HEK293 (cell line): ENCODE measurements around the gene ANKRD33B.

Experiments used
- CTCF ChIA-PET: fragments of 350-600 bp; formaldehyde crosslinking; extraction: SDS; loops from one replicate; lab custom pipeline; 2021; ENCODE audit warnings: antibody characterized with exemption; lab: Yijun Ruan, JAX
- POLR2A ChIA-PET: fragments of 300-600 bp; formaldehyde crosslinking; extraction: SDS; loops from one replicate; lab custom pipeline; 2020; ENCODE audit warnings: antibody characterized with exemption, inconsistent platforms; lab: Yijun Ruan, JAX
- H3K27ac ChIP-seq: fragments of 200-500 bp; sonication (Bioruptor generic); 2 replicates; pipeline ENCODE4 v1.5.1; 2014; ENCODE audit warnings: low read depth, low read length, control low read depth, inconsistent platforms; ENCODE audit errors: extremely low read depth
- H3K36me3 ChIP-seq, 2 experiments: fragments of 200-500 bp in 1 of 2; sonication (Bioruptor generic) in 1 of 2; 1 replicate in 1 of 2; 2 replicates in 1 of 2; pipeline ENCODE4 v1.5.1; 2014 to 2017; ENCODE audit warnings: inconsistent platforms in 2 of 2, low read length in 2 of 2; ENCODE audit not compliant: control insufficient read depth in 2 of 2, insufficient read depth in 1 of 2
- H3K4me1 ChIP-seq: fragments of 200-500 bp; sonication (Bioruptor generic); 2 replicates; pipeline ENCODE4 v1.5.1; 2014; ENCODE audit warnings: mild to moderate bottlenecking, low read length, inconsistent platforms; ENCODE audit not compliant: control insufficient read depth, insufficient read depth
- H3K4me3 ChIP-seq: 2 replicates; pipeline ENCODE4 v1.5.1; 2011; ENCODE audit warnings: low read depth, mild to moderate bottlenecking, control low read depth, low read length, moderate library complexity
- H3K9me3 ChIP-seq: fragments of 200-500 bp; sonication (Bioruptor generic); 2 replicates; pipeline ENCODE4 v1.5.1; 2014; ENCODE audit warnings: low read depth, low read length, inconsistent platforms; ENCODE audit not compliant: control insufficient read depth, insufficient read depth
- BCL11B ChIP-seq: fragments of 450-650 bp; formaldehyde crosslinking; IDR thresholded peaks from 2 replicates; pipeline ENCODE4 v1.5.1; 2016; ENCODE audit warnings: low read depth, missing biosample characterization, missing genetic modification characterization
- FEZF1 ChIP-seq: fragments of 450-650 bp; formaldehyde crosslinking; IDR thresholded peaks from 2 replicates; pipeline ENCODE4 v1.5.1; 2016; ENCODE audit warnings: missing biosample characterization, missing genetic modification characterization
- GLIS2 ChIP-seq: fragments of 450-650 bp; formaldehyde crosslinking; IDR thresholded peaks from 2 replicates; pipeline ENCODE4 v1.5.1; 2016; ENCODE audit warnings: missing biosample characterization, missing genetic modification characterization
- HOXA7 ChIP-seq: sonication (generic); formaldehyde crosslinking; IDR thresholded peaks from 2 replicates; pipeline ENCODE4 v1.8.1; 2022; ENCODE audit warnings: missing genetic modification reagents, borderline replicate concordance
- KLF1 ChIP-seq: fragments of 450-650 bp; formaldehyde crosslinking; IDR thresholded peaks from 2 replicates; pipeline ENCODE4 v1.5.1; 2016; ENCODE audit warnings: missing biosample characterization, missing genetic modification characterization
- PRDM1 ChIP-seq: fragments of 450-650 bp; formaldehyde crosslinking; IDR thresholded peaks from 2 replicates; pipeline ENCODE4; 2016; ENCODE audit warnings: missing biosample characterization, missing genetic modification characterization
- YY1 ChIP-seq: fragments of 450-650 bp; formaldehyde crosslinking; IDR thresholded peaks from 2 replicates; pipeline ENCODE4 v1.5.1; 2018; ENCODE audit warnings: missing biosample characterization, missing genetic modification characterization
- YY2 ChIP-seq: fragments of 450-650 bp; formaldehyde crosslinking; IDR thresholded peaks from 2 replicates; pipeline ENCODE4 v1.5.1; 2016; ENCODE audit warnings: missing biosample characterization, missing genetic modification characterization
- ZNF211 ChIP-seq: fragments of 450-650 bp; formaldehyde crosslinking; IDR thresholded peaks from 2 replicates; pipeline ENCODE4 v1.5.1; 2016; ENCODE audit warnings: low read depth, missing biosample characterization, missing genetic modification characterization
- ZNF341 ChIP-seq: fragments of 450-650 bp; formaldehyde crosslinking; IDR thresholded peaks from 2 replicates; pipeline ENCODE4; 2016; ENCODE audit warnings: low read depth, missing biosample characterization, missing genetic modification characterization
- ZNF560 ChIP-seq: fragments of 450-650 bp; formaldehyde crosslinking; IDR thresholded peaks from 2 replicates; pipeline ENCODE4 v1.5.1; 2017; ENCODE audit warnings: missing biosample characterization, missing genetic modification characterization, borderline replicate concordance
- ZNF600 ChIP-seq: fragments of 450-650 bp; formaldehyde crosslinking; IDR thresholded peaks from 2 replicates; pipeline ENCODE4 v1.5.1; 2016; ENCODE audit warnings: missing biosample characterization, missing genetic modification characterization
- ZNF624 ChIP-seq: fragments of 450-650 bp; formaldehyde crosslinking; IDR thresholded peaks from 2 replicates; pipeline ENCODE4 v1.5.1; 2017; ENCODE audit warnings: missing biosample characterization, missing genetic modification characterization
- ZNF626 ChIP-seq: fragments of 450-650 bp; sonication (Bioruptor Pico); formaldehyde crosslinking; IDR thresholded peaks from 2 replicates; pipeline ENCODE4 v1.5.1; 2018; ENCODE audit warnings: missing biosample characterization, missing genetic modification characterization, inconsistent platforms
- TF ChIP-seq, protein P1 (sequence below): fragments of 450-650 bp; formaldehyde crosslinking; IDR thresholded peaks from 2 replicates; pipeline ENCODE4 v1.5.1; 2017; ENCODE audit warnings: missing biosample characterization, missing genetic modification characterization
- TF ChIP-seq, protein P2 (sequence below): fragments of 450-650 bp; IDR thresholded peaks from 2 replicates; pipeline ENCODE4 v1.5.1; 2018; ENCODE audit warnings: missing biosample characterization, mild to moderate bottlenecking, missing genetic modification characterization
- TF ChIP-seq, protein P3 (sequence below): fragments of 450-650 bp; formaldehyde crosslinking; IDR thresholded peaks from 2 replicates; pipeline ENCODE4 v1.5.1; 2016; ENCODE audit warnings: missing biosample characterization, missing genetic modification characterization
- TF ChIP-seq, protein P4 (sequence below): fragments of 450-650 bp; formaldehyde crosslinking; IDR thresholded peaks from 2 replicates; pipeline ENCODE4 v1.5.1; 2016; ENCODE audit warnings: missing biosample characterization, missing genetic modification characterization

Gene ANKRD33B

DNA sequence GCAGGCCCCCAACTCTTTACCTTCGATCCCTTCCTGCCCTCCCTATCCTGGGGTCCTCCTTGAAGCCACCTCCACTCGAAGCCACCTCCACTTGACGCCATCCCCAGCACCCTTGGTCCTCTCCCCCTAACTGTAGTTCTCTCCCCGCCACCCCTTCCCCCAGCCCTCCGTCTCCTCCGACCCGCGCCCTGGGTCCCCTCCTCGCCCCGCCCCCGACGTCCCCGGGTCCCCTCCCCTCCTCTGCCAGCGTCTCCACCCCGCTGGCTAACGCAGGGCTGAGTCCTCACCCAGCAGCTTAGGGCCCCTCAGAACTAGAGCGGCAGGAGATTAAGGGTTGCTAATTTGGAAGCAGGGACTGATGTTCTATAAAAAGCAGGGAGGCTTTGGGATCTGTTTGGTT lies 30.6 kb upstream of the ANKRD33B start:
- 0 out of 2 replicates have a peak, but pooled peaks have one; percentile 7 for TF ChIP-seq GLIS2 (tag by site-specific recombination)
- TF ChIP-seq, protein P1, sequence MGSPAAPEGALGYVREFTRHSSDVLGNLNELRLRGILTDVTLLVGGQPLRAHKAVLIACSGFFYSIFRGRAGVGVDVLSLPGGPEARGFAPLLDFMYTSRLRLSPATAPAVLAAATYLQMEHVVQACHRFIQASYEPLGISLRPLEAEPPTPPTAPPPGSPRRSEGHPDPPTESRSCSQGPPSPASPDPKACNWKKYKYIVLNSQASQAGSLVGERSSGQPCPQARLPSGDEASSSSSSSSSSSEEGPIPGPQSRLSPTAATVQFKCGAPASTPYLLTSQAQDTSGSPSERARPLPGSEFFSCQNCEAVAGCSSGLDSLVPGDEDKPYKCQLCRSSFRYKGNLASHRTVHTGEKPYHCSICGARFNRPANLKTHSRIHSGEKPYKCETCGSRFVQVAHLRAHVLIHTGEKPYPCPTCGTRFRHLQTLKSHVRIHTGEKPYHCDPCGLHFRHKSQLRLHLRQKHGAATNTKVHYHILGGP (tag by site-specific recombination), result no peak
- ChIA-PET POLR2A (no interaction called here), CTCF (interaction anchor here (1.0 to 1.5 kb wide), 3 partner anchors 11 to 27 kb away, joined by 3 to 4 read pairs (median 4); no protein-coding TSS in a partner anchor)
- no peak overlapping the region for H3K4me3 ChIP-seq
- peaks cover 3% of the 10 kb centered on the region for H3K4me1 ChIP-seq
- H3K27ac ChIP-seq, result no peak overlapping the region
- no peaks in the 10 kb centered on the region for H3K9me3 ChIP-seq
- H3K36me3 ChIP-seq, result no peaks in the 10 kb centered on the region

DNA sequence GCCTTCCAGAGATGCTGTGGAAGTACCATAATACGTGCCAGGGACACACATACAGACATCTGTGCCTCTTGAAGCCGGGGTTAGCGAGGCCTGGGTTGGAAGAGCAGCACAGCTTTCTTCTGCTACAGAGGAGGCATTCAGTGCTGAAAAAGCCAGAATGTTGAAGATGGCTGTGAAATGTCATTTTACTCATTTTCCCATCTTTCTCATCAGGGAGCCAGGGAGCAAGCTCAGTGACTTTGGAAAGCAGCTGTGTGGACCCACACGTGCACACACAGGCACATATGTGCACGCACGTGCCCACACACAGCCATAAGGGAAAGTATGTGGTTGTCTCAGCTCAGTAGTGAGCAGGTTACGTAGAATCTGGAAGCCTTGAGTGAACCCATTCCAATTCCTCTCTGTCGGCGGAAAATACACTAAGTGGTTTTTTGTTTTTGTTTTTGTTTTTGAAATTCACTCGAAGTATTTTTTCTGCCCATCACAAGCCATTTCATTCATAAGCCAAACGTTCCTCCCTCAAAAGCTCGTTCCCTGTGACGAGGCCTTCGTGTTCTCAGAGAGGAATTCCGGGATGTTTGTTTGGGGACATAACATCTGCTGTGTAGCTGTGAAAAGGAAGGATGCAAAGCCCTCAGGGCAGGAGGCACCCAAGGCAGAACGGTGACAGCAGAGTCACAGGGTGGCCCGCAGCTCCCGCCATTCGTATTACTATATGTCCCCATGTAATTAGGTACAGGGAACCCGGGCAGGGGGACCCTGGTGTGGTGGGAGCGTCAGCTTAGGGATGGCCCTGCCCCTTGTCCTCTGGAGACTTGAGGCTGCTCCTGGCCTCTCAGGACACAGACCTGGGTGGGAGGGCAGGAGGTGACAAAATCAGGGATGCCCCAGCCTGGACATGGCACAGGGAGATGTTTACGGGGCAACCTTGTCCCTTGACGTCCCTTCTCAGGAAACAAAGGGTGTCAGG lies 29.0 kb upstream of the ANKRD33B start:
- Histone ChIP-seq H3K4me3 (no peak overlapping the region), H3K4me1 (peaks cover 3% of the 10 kb centered on the region), H3K36me3 (no peaks in the 10 kb centered on the region), H3K9me3 (no peaks in the 10 kb centered on the region), H3K27ac (no peak overlapping the region)
- POLR2A ChIA-PET, result no interaction called here
- TF ChIP-seq PRDM1 (tag by site-specific recombination), result 0 out of 2 replicates have a peak, but pooled peaks have one; percentile 16
- TF ChIP-seq, protein P2, sequence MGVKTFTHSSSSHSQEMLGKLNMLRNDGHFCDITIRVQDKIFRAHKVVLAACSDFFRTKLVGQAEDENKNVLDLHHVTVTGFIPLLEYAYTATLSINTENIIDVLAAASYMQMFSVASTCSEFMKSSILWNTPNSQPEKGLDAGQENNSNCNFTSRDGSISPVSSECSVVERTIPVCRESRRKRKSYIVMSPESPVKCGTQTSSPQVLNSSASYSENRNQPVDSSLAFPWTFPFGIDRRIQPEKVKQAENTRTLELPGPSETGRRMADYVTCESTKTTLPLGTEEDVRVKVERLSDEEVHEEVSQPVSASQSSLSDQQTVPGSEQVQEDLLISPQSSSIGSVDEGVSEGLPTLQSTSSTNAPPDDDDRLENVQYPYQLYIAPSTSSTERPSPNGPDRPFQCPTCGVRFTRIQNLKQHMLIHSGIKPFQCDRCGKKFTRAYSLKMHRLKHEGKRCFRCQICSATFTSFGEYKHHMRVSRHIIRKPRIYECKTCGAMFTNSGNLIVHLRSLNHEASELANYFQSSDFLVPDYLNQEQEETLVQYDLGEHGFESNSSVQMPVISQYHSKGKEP (tag by site-specific recombination), result no peak
- 0 out of 2 replicates have a peak, but pooled peaks have one; percentile 16 for TF ChIP-seq ZNF600
- CTCF ChIA-PET, result interaction anchor here (1.4 to 1.5 kb wide), 2 partner anchors 13 to 26 kb away, joined by 3 to 4 read pairs; no protein-coding TSS in a partner anchor

DNA sequence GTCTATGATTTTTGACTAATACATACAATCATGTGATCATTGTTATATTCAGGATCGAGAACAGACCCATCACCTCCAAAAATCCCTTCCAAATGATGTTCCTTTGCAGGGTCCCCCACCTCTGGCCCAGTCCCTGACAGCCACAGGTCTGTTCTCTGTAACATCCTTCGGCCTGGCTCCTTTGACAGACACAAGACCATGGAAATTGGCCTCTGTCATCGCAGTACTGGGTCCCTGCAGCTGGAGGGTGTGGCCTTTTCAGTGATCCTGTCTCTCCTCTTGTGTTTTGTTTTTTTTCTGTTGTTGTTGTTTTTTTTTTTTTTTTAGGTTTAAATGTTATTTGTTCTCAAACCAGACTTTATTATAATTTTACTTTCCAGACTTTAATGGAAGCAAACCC lies 27.4 kb upstream of the ANKRD33B start:
- H3K9me3 ChIP-seq, result no peaks in the 10 kb centered on the region
- no peak overlapping the region for H3K27ac ChIP-seq
- TF ChIP-seq ZNF211 (tag by site-specific recombination) (no peak), KLF1 (tag by site-specific recombination) (peak; percentile 64)
- no peaks in the 10 kb centered on the region for H3K36me3 ChIP-seq
- POLR2A ChIA-PET, result no interaction called here
- H3K4me3 ChIP-seq, result no peak overlapping the region
- CTCF ChIA-PET, result no interaction called here
- H3K4me1 ChIP-seq, result peaks cover 3% of the 10 kb centered on the region

DNA sequence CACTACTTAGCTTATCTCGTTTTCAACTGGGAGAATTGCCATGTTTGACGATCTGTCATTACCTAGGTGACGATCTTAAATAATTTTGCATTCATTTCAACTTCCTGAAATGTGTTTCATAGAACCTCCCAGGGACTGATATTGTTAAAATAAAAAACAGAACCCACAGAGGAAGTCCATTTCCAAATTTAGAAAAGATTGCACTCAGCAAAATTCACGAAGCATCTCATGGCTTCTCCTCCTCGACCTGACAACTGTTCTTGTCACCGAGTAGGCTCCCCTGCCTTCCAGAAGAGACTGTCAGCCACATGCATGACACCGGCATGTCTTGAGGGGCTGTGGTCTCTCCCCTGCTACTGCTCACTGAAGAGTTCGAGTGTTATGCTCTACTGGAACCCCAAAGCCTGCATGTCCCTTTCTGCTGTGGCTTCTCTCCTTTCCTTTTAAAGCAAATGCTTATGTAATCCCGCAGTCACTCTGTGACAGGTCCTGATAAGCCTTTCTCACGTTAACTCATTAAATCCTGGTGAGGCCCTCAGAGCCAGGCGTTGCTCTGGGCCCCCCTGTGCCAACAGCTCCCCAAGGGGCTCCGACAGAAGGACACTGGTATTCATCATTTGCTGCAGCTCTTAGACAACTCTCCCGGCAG lies 26.8 kb upstream of the ANKRD33B start:
- H3K4me1 ChIP-seq, result peaks cover 3% of the 10 kb centered on the region
- CTCF ChIA-PET, result no interaction called here
- POLR2A ChIA-PET, result interaction anchor here (0.9 kb wide), 1 partner anchor 9 kb away, joined by 3 read pairs; no protein-coding TSS in a partner anchor
- no peak overlapping the region for H3K4me3 ChIP-seq
- H3K36me3 ChIP-seq, result no peaks in the 10 kb centered on the region
- no peak overlapping the region for H3K27ac ChIP-seq
- H3K9me3 ChIP-seq, result no peaks in the 10 kb centered on the region
- TF ChIP-seq ZNF341, result no peak
- TF ChIP-seq ZNF560 (tag by site-specific recombination), result no peak
- TF ChIP-seq, protein P3, sequence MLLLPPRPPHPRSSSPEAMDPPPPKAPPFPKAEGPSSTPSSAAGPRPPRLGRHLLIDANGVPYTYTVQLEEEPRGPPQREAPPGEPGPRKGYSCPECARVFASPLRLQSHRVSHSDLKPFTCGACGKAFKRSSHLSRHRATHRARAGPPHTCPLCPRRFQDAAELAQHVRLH, result no peak
- no peak for TF ChIP-seq ZNF624 (tag by site-specific recombination)
- TF ChIP-seq YY2 (tag by site-specific recombination), result no peak
- TF ChIP-seq FEZF1 (tag by site-specific recombination), result 0 out of 2 replicates have a peak, but pooled peaks have one; percentile 31
- TF ChIP-seq, protein P4, sequence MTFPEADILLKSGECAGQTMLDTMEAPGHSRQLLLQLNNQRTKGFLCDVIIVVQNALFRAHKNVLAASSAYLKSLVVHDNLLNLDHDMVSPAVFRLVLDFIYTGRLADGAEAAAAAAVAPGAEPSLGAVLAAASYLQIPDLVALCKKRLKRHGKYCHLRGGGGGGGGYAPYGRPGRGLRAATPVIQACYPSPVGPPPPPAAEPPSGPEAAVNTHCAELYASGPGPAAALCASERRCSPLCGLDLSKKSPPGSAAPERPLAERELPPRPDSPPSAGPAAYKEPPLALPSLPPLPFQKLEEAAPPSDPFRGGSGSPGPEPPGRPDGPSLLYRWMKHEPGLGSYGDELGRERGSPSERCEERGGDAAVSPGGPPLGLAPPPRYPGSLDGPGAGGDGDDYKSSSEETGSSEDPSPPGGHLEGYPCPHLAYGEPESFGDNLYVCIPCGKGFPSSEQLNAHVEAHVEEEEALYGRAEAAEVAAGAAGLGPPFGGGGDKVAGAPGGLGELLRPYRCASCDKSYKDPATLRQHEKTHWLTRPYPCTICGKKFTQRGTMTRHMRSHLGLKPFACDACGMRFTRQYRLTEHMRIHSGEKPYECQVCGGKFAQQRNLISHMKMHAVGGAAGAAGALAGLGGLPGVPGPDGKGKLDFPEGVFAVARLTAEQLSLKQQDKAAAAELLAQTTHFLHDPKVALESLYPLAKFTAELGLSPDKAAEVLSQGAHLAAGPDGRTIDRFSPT, result no peak
- TF ChIP-seq KLF1 (tag by site-specific recombination), result no peak
- TF ChIP-seq ZNF626, result no peak
- TF ChIP-seq YY1, result no peak
- TF ChIP-seq BCL11B (tag by site-specific recombination), result no peak
- TF ChIP-seq HOXA7, result no peak
